BLaER1 treated with 17β-estradiol and CSF1 and Interleukin-3, amounts not matched to agents 10 nM and 100 nM (cell line): Measurements from ENCODE around the gene GPATCH8.

Source experiments
- H3K27ac ChIP-seq, 11 experiments: shearing (Covaris generic); formaldehyde crosslinking; 2 replicates each; pipeline ENCODE4 v1.8.1; 2022
- H3K27me3 ChIP-seq, 11 experiments: shearing (Covaris generic); formaldehyde crosslinking; 2 replicates each; pipeline ENCODE4 v1.8.1; 2022
- H3K36me3 ChIP-seq, 11 experiments: shearing (Covaris generic); formaldehyde crosslinking; 2 replicates each; pipeline ENCODE4 v1.8.1; 2022
- H3K4me1 ChIP-seq, 10 experiments: shearing (Covaris generic); formaldehyde crosslinking; 2 replicates each; pipeline ENCODE4 v1.8.1; 2022
- H3K4me2 ChIP-seq, 11 experiments: shearing (Covaris generic); formaldehyde crosslinking; 2 replicates each; pipeline ENCODE4 v1.8.1; 2022
- H3K4me3 ChIP-seq, 10 experiments: shearing (Covaris generic); formaldehyde crosslinking; 2 replicates each; pipeline ENCODE4 v1.8.1; 2022
- H3K9ac ChIP-seq, 11 experiments: shearing (Covaris generic); formaldehyde crosslinking; 2 replicates each; pipeline ENCODE4 v1.8.1; 2022
- H3K9me3 ChIP-seq, 11 experiments: shearing (Covaris generic); formaldehyde crosslinking; replicated peaks in 1 of 11; 2 replicates each; pipeline ENCODE4 v1.8.1; 2022
- H4K20me1 ChIP-seq, 11 experiments: shearing (Covaris generic); formaldehyde crosslinking; 2 replicates each; pipeline ENCODE4 v1.8.1; 2022
- Cebpa-rat ChIP-seq, 11 experiments: shearing (Covaris generic); IDR thresholded peaks; 2 replicates each; pipeline ENCODE4 v1.8.1; 2022

The GPATCH8 gene

DNA sequence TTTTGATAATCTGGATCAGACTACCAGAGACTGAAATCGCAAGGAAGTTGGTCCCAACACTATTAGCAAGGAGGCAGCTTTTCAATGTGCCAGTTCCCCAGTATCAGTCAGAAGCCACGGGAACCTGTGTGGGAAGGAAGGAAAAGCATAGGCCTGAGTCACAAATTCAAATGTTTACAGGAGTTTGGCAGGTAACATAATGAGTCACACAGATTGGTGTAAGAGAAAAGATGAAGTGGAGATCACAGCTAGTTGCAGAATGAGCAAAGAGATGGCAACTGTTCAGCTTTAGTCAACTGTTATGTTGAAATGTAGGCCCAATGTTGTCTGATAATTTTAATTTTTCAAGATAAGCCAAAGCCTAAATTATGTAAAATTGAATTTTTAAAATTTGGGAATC is 85.7 kb downstream of the GPATCH8 start:
- Histone ChIP-seq H3K36me3 (peaks cover 83 to 97% (median 94%) of the 10 kb centered on the region in 11 experiments), H3K27me3 (no peaks in the 10 kb centered on the region), H3K9ac (no peak overlapping the region), H3K4me1 (peaks cover 0 to 15% (median 0%) of the 10 kb centered on the region in 10 experiments; a peak in 1 of 20 replicates), H3K9me3 (peaks cover 0 to 13% (median 0%) of the 10 kb centered on the region in 11 experiments; a peak in 4 of 22 replicates), H3K4me3 (no peak overlapping the region), H3K4me2 (no peak overlapping the region), H3K27ac (no peak overlapping the region), H4K20me1 (peaks cover 0 to 13% (median 0%) of the 10 kb centered on the region in 11 experiments; a peak in 2 of 22 replicates)
- TF ChIP-seq Cebpa-rat (IDR thresholded peaks at IDR 0.05), result no peak

DNA sequence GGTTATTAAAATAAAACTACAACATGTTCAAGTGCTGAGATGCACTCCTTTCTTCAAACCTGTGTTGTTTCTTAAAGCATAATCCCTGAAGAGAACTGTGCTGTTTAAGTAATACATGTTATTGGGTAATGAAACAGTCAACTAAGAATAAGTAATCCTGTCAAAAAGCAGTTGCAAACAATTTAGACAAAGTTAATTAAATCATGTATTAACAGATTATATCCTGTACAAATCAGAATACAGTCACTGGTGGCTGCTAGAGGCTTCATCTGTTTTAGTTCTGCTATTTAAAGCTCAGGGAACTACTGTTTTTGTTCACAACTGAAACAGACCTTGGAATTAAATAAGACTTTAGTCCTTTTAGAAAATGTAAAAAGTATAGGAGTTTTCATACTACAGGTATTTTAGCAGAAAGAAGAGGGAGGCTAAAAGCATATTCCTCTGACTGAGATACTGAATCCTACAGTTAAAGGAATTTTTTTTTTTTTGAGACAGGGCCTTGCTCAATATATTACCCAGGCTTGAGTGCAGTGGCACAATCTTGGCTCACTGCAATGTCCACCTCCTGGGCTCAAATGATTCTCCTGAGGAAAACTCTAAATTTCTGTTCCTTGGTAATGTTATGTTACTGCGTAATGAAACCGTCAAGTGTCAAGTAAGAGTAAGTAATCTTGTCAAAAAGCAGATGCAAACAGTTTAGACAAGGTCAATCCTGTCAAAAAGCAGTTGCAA is 86.5 kb downstream of the GPATCH8 start:
- Histone ChIP-seq H3K4me3 (no peak overlapping the region), H3K27ac (no peak overlapping the region), H3K4me2 (no peak overlapping the region), H3K9me3 (peaks cover 0 to 13% (median 0%) of the 10 kb centered on the region in 11 experiments; a peak in 4 of 22 replicates), H4K20me1 (peaks cover 0 to 13% (median 0%) of the 10 kb centered on the region in 11 experiments; a peak in 2 of 22 replicates), H3K36me3 (peaks cover 79 to 97% (median 94%) of the 10 kb centered on the region in 11 experiments), H3K9ac (no peak overlapping the region), H3K27me3 (no peaks in the 10 kb centered on the region), H3K4me1 (peaks cover 0 to 15% (median 0%) of the 10 kb centered on the region in 10 experiments; a peak in 1 of 20 replicates)
- no peak for TF ChIP-seq Cebpa-rat (IDR thresholded peaks at IDR 0.05)

DNA sequence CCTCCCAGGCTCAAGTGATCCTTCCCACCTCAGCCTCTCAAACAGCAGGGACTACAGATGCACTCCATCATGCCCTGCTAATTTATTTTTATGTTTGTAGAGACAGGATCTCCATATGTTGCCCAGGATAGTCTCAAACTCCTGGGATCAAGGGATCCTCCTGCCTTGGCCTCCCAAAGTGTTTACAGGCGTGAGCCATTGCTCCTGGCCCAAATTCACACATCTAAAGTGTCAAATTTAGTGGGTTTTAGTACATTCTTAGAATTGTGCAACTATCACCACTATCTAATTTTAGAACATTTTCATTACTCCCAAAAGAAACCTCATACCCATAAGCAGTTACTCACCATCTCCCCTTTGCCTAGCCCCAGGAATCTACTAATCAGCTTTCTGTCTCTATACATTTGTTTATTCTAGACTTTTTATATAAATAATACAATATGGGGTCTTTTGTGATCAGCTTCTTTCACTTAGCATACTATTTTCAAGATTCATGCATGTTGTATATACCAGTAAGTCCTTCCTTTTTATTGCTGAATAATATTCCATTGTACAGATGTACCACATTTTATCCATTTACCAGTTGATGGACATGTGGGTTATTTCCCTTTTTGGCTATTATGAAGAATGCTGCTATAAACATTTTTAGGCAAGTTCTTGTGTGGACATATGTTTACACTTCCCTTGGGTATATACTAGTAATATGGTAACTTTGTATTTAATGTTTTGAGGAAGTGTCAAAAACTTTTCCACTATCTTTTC is 88.6 kb downstream of the GPATCH8 start:
- Histone ChIP-seq H3K4me1 (peaks cover 0 to 15% (median 0%) of the 10 kb centered on the region in 10 experiments; a peak in 1 of 20 replicates), H3K9ac (no peak overlapping the region), H3K27me3 (no peaks in the 10 kb centered on the region), H3K27ac (no peak overlapping the region), H3K4me3 (no peak overlapping the region), H3K36me3 (peaks cover 68 to 96% (median 85%) of the 10 kb centered on the region in 11 experiments), H4K20me1 (peaks cover 0 to 10% (median 0%) of the 10 kb centered on the region in 11 experiments; a peak in 3 of 22 replicates), H3K4me2 (no peak overlapping the region), H3K9me3 (peaks cover 0 to 14% (median 0%) of the 10 kb centered on the region in 11 experiments; a peak in 4 of 22 replicates)
- no peak for TF ChIP-seq Cebpa-rat (IDR thresholded peaks at IDR 0.05)

DNA sequence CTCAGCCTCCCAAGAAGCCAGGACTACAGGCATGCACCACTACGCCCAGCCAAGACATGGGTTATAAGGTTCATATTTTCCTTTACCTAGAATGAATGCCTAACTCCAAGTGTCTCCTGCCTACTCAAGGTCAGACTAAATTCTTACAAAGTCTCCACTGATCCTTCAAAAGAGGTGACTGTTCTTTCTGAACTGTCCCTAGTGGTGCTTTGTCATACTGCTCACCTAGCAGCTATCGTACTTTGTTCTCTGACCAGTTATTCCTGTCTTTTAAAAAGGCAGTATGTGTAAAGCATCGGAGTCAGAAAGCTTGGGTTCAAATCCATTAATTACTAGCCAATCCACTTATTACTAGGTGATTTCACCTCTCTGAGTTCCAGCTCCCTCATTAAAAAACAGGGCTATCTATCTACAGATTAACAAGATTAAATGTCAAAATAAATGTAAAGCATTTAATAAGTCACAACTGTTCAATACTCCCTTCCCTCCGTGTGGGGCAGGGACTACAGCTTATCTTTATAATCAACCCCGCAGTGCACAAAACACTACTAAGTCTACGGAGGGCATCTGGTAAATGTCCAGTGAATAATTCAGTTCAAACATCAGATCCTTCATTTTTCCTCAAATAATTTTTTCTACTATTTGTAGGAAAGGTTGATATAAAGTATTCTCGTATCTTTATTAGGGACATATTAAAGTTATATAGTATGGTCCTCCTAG is 93.7 kb downstream of the GPATCH8 start:
- no peaks in the 10 kb centered on the region for H3K4me1 ChIP-seq
- H4K20me1 ChIP-seq, result peaks cover 0 to 16% (median 4%) of the 10 kb centered on the region in 11 experiments; a peak in 8 of 22 replicates
- H3K4me3 ChIP-seq, result no peak overlapping the region
- no peak overlapping the region for H3K27ac ChIP-seq
- peaks cover 50 to 96% (median 75%) of the 10 kb centered on the region in 11 experiments; a peak in 21 of 22 replicates for H3K36me3 ChIP-seq
- H3K9me3 ChIP-seq, result peaks cover 0 to 8% (median 0%) of the 10 kb centered on the region in 11 experiments; a peak in 3 of 22 replicates
- H3K9ac ChIP-seq, result no peak overlapping the region
- H3K4me2 ChIP-seq, result no peak overlapping the region
- no peak for TF ChIP-seq Cebpa-rat (IDR thresholded peaks at IDR 0.05)
- no peaks in the 10 kb centered on the region for H3K27me3 ChIP-seq

DNA sequence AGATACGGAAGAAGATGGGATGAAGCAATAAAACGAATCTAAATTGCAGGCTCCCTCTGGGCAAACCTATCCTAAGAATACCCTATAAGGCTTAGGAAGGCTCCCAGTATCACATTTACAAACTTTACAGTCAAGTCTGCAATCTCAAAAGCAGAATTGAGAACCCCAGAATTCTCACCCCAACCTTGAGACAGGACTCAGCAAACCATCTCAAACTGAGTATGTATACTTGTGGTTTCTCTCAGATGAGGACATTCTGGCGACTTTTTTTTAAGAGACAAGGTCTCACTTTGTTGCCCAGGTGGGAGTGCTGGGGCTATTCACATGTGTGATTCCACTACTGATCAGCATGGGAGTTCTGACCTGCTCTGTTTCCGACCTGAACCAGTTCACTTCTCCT is 94.4 kb downstream of the GPATCH8 start:
- Histone ChIP-seq H3K27me3 (no peaks in the 10 kb centered on the region), H3K9ac (no peak overlapping the region), H3K9me3 (peaks cover 0 to 4% (median 0%) of the 10 kb centered on the region in 11 experiments; a peak in 1 of 22 replicates), H4K20me1 (peaks cover 0 to 16% (median 4%) of the 10 kb centered on the region in 11 experiments; a peak in 8 of 22 replicates), H3K4me2 (no peak overlapping the region), H3K4me1 (no peaks in the 10 kb centered on the region), H3K4me3 (no peak overlapping the region), H3K27ac (no peak overlapping the region), H3K36me3 (peaks cover 53 to 98% (median 78%) of the 10 kb centered on the region in 11 experiments)
- no peak for TF ChIP-seq Cebpa-rat (IDR thresholded peaks at IDR 0.05)

DNA sequence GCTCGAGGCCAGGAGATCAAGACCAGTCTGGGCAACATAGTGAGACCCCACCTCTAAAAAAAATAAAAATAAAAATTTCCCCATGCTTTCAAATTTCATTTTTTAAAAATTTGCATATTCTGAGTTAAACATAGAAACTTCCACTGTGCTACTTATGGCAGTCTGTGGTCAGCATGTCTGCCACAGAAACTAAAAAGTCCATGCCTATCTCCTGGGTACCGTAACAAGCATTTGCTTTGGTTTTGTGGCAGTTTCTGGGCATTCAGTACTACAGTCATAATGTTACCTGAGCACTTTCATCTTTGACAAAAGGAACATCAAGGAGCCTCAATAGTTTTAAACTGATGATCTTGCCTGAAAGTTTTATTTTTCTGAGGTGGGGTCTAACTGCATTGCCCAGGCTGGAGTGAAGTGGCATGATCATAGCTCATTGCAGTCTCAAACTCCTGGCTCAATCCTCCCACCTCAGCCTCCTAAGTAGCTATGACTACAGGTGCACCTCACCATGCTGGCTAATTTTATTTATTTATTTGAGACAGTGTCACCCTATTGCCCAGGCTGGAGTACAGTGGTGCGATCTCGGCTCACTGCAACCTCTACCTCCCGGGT is 100.5 kb downstream of the GPATCH8 start:
- peaks cover 79 to 100% (median 94%) of the 10 kb centered on the region in 11 experiments for H3K36me3 ChIP-seq

DNA sequence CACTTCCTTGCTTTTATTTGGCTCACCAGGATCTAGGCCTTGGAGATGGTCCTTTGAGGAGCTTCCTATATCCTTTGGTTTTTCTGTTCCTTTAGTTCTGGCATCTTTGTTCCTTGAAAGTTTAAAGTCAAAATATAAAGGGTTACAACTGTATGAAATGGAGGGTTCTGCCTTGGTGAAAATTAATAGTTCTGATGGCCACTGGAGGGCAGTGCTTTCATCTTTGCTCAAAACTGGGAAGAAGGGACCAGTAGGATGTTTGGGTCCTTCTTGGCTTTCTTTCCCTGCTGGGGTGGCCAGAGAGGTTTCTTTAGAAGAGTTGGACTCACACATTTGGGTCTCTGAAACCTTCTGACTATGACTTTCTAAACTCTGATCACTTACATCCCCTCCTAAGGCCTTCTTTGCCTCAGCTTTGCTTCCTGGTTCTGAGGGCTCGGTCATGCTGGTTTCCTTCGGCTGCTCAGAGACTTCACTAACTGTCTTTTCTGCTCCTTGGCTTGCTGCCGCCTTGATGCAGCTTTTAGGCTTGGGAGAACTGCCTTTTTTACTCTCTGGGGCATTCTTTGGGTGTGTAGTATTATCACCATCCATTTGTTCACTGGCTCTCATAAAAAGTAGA is 102.9 kb downstream of the GPATCH8 start:
- Histone ChIP-seq H3K27me3 (no peaks in the 10 kb centered on the region), H3K4me1 (peaks cover 4 to 54% (median 47%) of the 10 kb centered on the region in 10 experiments; a peak in 17 of 20 replicates), H3K36me3 (peaks cover 79 to 100% (median 94%) of the 10 kb centered on the region in 11 experiments), H3K4me3 (peak overlapping the region in 6 of 10 experiments; percentile 18 to 39 (median 34); a peak in 8 of 20 replicates), H3K4me2 (peak overlapping the region in 9 of 11 experiments; percentile 18 to 94 (median 82); a peak in 17 of 22 replicates), H3K9me3 (no peaks in the 10 kb centered on the region), H3K9ac (peak overlapping the region in 8 of 11 experiments; percentile 13 to 68 (median 50); a peak in 13 of 22 replicates), H4K20me1 (peaks cover 0 to 34% (median 20%) of the 10 kb centered on the region in 11 experiments; a peak in 9 of 22 replicates), H3K27ac (peak overlapping the region in 8 of 11 experiments; percentile 28 to 74 (median 62); a peak in 16 of 22 replicates)
- no peak for TF ChIP-seq Cebpa-rat (IDR thresholded peaks at IDR 0.05)

More for the DNA sequence above, 100.5 kb downstream of the GPATCH8 start:
- Histone ChIP-seq H3K4me1 (peaks cover 4 to 54% (median 47%) of the 10 kb centered on the region in 10 experiments; a peak in 17 of 20 replicates), H3K4me2 (peak overlapping the region in 3 of 11 experiments; percentile 10 to 31 (median 20); a peak in 3 of 22 replicates), H3K9me3 (no peaks in the 10 kb centered on the region), H3K27me3 (no peaks in the 10 kb centered on the region), H3K4me3 (no peak overlapping the region), H4K20me1 (peaks cover 0 to 28% (median 20%) of the 10 kb centered on the region in 11 experiments; a peak in 10 of 22 replicates), H3K9ac (no peak overlapping the region), H3K27ac (no peak overlapping the region)
- no peak for TF ChIP-seq Cebpa-rat (IDR thresholded peaks at IDR 0.05)
